HG03565 (cell line): Measurements from ENCODE around the gene PNMA3.
"Not testable (repeated sequence)": the region's sequence is repeated elsewhere in the genome, so short reads cannot be mapped to it uniquely, and the experiment has no call there.

Source experiments
- ATAC-seq: cut with Tn5 transposase; IDR thresholded peaks from one replicate; pipeline ENCODE4 v1.9.1; 2021; ENCODE audit warnings: mild to moderate bottlenecking, moderate library complexity; ENCODE audit not compliant: unreplicated experiment

Gene PNMA3

DNA sequence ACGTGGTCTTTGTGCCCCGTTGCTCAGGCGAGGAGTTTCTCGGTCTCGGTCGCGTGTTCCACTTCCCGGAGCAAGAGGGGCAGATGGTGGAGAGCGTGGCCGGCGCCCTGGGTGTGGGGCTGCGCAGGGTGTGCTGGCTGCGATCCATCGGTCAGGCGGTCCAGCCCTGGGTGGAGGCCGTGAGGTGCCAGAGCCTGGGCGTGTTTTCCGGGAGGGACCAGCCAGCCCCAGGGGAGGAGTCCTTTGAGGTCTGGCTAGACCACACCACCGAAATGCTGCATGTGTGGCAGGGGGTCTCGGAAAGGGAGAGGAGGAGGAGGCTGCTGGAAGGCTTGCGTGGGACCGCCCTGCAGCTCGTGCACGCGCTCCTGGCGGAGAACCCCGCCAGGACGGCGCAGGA is 17.1 kb downstream of the PNMA3 start:
- ATAC-seq: not testable (repeated sequence)

DNA sequence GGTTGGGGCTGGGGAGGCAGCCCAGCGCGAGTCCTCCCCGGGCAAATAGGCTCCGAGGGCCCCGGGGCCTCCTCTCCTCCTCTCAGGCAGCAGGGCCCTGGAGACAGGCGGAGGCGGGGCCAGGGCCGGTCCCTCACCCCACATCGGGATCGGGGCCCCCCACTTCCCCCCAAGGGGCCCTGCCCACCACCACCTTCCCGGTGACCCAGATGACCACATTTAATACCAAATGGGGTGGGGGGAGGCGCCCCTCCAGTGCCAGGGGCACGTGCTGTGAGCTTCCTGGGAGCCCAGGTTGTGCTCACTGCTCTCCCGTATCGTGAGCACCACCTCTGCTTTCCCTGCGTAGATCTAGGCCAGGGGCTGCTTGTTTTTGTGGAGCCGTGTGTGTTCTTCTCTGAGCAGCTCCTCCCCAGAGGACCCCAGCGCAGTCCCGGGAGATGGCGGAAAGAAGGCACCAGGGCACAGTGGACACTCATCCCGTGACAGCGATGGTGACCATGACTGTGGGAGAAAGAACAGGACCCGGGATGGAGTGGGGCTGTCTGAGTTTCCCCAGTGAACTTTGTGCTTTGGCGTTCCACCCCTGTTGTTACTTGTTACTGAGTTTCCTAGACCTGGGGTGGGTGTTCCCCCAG is 18.1 kb downstream of the PNMA3 start:
- ATAC-seq: no peak

DNA sequence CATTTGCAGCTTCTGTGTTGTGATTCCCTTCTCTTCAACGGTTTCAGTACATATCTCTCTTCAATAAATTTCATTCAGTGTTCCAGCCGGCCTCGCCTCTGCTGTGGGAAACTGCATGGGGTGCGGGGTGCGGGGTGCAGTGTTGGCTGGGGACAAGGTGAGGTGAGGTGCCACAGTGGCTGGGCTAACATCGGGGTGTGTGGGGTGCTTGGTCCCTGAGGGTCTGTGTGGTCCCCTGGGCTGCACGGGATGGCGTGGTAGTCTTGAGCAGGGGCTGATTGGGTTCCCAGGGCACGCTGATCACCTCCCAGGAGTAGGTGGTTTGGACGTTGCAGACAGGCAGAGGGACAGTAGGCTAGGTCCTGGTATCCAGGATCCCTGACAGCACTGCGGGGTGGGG is 18.7 kb downstream of the PNMA3 start:
- ATAC-seq: no peak

DNA sequence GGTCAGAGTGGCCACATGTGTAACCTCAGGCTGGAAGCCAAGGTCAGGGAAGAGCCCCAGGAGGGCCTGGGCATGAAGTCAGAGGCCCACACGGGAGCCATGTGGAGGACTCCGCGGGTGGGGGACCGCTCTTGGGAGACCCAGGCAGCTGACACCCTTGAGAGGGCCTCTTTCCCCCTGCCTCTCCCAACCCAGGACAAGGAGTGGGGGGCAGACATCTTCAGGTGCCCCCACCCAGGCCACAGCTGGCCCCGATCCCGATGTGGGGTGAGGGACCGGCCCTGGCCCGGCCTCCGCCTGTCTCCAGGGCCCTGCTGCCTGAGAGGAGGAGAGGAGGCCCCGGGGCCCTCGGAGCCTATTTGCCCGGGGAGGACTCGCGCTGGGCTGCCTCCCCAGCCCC is 19.1 kb downstream of the PNMA3 start:
- ATAC-seq: no peak

DNA sequence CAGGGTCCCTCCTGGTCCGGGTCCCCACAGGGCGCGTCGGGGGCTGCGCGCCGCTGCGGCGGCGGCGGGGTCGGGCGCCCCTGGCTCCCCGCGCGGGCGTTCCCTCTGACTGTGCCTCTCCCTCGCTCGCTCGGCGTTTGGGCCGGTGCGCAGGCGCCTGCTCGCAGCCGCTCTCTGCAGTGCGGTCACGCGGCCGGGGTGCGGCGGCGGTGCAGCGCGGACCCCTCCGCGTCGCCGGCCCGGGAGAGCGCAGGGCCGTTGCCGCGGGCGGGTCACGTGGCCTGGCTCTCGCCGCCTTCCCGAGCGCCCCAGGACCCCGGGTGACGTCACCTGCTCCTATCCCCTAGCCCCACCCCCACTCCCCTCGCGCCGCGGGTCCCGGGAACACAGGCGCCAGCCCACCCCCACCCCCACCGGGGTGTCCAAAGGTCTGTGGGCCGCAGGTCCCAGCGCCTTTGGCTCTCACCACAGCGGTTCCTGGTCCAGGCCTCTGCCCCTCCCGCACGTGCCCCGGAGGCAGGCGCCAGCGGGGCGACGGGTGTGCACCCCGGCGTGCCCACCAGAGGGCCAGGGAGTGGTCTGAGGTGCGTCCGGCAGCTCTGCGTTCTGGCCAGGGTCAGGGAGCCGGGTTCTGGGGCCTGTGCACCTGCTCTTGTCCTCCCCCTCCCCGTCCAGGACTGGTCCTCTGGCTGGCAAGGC is 21.3 kb downstream of the PNMA3 start:
- ATAC-seq: not testable (repeated sequence)

DNA sequence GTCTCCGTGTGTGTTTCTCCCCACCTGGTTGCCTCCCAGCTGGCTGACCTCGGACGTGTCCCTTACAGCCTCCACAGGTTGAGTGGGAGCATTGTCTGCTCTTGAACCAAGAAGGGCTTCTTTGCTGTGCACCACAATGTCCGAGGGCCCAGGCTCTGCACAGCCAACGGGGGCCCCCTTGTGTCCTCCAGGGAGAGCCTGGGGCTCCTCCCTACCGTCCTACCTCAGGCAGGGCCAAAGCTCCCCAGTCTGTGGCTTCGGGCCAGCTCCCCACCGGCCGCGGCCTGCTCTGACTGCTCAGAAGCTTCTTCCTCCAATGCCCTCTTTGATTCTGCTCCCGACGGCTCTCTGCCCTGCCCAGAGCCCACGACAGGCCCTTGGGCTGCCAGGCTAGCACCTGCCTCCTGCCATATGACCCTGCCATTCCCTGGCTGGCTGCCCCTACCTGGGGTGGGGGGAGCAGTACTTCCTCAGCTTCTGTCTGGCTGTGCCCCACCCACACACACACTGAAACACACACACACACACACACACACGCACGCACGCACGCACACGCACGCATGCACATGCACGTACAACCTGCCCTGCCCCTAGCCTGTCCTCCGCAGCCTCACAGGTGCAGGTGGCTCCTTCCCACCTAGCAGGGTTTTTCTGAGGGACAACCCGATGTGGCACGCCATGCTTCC is 27.1 kb downstream of the PNMA3 start:
- ATAC-seq: not testable (repeated sequence)

DNA sequence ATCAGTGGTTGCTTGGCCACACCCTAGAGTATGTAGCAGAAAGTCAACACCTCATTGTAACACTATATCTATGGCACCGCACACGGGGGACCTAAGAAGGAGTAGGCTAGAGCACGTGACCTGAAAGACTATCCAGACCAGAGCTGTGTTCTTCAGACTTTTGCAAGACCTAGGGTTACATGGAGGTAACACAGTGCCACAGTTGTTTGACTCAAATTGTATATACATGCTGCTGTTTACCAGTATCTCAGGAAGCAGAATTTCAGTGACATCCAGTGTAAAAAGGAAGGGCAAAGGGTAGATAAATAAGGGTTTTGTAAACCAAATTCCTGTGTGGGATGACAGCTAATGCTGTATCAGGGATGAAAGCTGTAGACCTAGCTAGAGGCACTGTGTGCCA is 46.1 kb downstream of the PNMA3 start:
- no peak for ATAC-seq

DNA sequence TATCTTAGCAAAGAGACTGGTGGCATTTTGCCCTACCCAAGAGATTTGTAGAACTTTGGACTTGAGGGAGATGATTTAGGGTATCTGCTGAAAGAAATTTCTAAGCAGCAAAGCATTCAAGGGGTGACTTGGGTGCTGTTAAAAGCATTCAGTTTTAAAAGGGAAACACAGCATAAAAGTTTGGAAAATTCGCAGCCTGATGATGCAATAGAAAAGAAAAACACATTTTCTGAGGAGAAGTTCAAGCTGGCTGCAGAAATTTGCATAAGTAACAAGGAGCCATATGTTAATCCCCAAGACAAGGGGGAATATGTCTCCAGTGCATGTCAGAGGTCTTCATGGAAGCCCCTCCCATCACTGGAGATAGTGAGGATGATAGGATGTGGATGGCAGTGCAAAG is 48.7 kb downstream of the PNMA3 start:
- ATAC-seq: not testable (repeated sequence)

DNA sequence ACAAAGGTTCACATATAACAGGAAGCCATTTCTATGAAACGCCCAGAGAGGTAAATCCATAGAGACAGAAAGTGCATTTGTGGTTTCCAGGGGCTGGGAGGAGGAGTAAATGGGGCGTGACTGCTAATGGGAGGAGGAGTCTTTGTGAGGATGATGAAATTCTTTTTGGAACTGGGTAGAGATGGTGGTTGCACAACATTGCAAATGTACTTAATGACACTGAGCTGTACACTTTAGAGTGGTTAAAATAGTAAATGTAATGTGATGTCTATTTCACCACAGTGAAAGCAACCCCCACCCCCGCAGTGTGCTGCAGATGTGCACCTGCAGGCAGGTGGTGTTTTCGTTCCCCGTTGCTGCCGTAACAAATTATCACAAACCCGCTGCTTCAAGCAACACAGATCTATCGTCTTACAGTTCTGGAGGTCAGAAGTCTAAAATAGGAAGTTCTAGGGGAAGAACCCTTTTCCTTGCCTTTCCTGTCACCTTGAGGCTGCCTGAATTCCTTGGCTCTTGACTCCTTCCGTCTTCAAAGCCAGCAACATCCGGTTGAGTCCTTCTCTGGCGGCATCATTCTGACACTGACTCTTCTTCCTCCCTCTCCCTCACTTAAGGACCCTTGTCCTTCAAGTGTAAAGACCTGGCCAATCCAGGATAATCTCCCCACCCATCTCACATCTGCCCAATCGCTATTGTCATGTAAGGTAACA is 50.0 kb downstream of the PNMA3 start:
- ATAC-seq: not testable (repeated sequence)
